T-helper 2 cell treated with Interferon-gamma antibody and Interleukin-4, amounts not matched to agents 5 μg/mL and 100 μg/mL, for 36 hours (primary cell): ENCODE data around the gene WDR47.

Source experiments
- DNase-seq: peaks from one replicate; pipeline ENCODE4 v3.0.0; 2021; ENCODE audit warnings: low spot score
- H3K27ac Mint-ChIP-seq: one replicate; pipeline ENCODE4 v1.8.0; 2021; ENCODE audit warnings: mild to moderate bottlenecking, mixed read lengths
- H3K27me3 Mint-ChIP-seq: one replicate; pipeline ENCODE4 v1.8.0; 2021; ENCODE audit warnings: low read depth, mixed read lengths
- H3K36me3 Mint-ChIP-seq: one replicate; pipeline ENCODE4 v1.8.0; 2021; ENCODE audit warnings: low read depth, mixed read lengths
- H3K4me1 Mint-ChIP-seq: one replicate; pipeline ENCODE4 v1.8.0; 2021; ENCODE audit warnings: low read depth, mixed read lengths
- H3K4me3 Mint-ChIP-seq: one replicate; pipeline ENCODE4 v1.8.0; 2022; ENCODE audit warnings: mild to moderate bottlenecking, moderate library complexity, mixed read lengths
- H3K9me3 Mint-ChIP-seq: one replicate; pipeline ENCODE4 v1.8.0; 2021; ENCODE audit warnings: mixed read lengths

The WDR47 gene

GRCh38 chr1:108963052-108963686 lies 78.7 kb downstream of the WDR47 start, which contains the start of gene CLCC1:
TSS of gene CLCC1 (minus strand) at chr1:108963484. CDS start at chr1:108950437, 13,047 bp downstream.
- Mint-ChIP-seq H3K4me1 (peaks cover 18% of the 10 kb centered on the region), H3K36me3 (peaks cover 16% of the 10 kb centered on the region), H3K4me3 (peak within 1 kb of the TSS; percentile 73), H3K27ac (peak within 1 kb of the TSS; percentile 97), H3K27me3 (no peaks in the 10 kb centered on the region), H3K9me3 (no peaks in the 10 kb centered on the region)
- peak; percentile 91 for DNase-seq

GRCh38 chr1:108962681-108963051 lies 79.2 kb downstream of the WDR47 start:
- Mint-ChIP-seq H3K9me3 (no peaks in the 10 kb centered on the region), H3K4me3 (peak overlapping the region; percentile 73), H3K27me3 (peaks cover 2% of the 10 kb centered on the region), H3K36me3 (peaks cover 17% of the 10 kb centered on the region), H3K4me1 (peaks cover 21% of the 10 kb centered on the region), H3K27ac (peak overlapping the region; percentile 97)
- peak; percentile 28 for DNase-seq

- peaks cover 28% of the 10 kb centered on the region for H3K4me1 Mint-ChIP-seq
- H3K27me3 Mint-ChIP-seq: peaks cover 2% of the 10 kb centered on the region
- H3K4me3 Mint-ChIP-seq: peak overlapping the region; percentile 73
- H3K36me3 Mint-ChIP-seq: peaks cover 19% of the 10 kb centered on the region
- H3K9me3 Mint-ChIP-seq: no peaks in the 10 kb centered on the region
- H3K27ac Mint-ChIP-seq: peak overlapping the region; percentile 97
- no peak for DNase-seq
Observed at GRCh38 chr1:108961752-108962486, 80.0 kb downstream of the WDR47 start.

- Mint-ChIP-seq H3K4me3 (no peak overlapping the region), H3K4me1 (peaks cover 33% of the 10 kb centered on the region), H3K9me3 (no peaks in the 10 kb centered on the region), H3K27ac (no peak overlapping the region), H3K27me3 (peaks cover 2% of the 10 kb centered on the region), H3K36me3 (peaks cover 20% of the 10 kb centered on the region)
- no peak for DNase-seq
Observed at GRCh38 chr1:108961198-108961597, 80.7 kb downstream of the WDR47 start.

- Mint-ChIP-seq H3K4me3 (no peak overlapping the region), H3K27me3 (peaks cover 2% of the 10 kb centered on the region), H3K36me3 (peaks cover 25% of the 10 kb centered on the region), H3K4me1 (peaks cover 38% of the 10 kb centered on the region), H3K9me3 (peaks cover 3% of the 10 kb centered on the region), H3K27ac (no peak overlapping the region)
- DNase-seq: no peak
Observed at GRCh38 chr1:108960719-108961118, 81.2 kb downstream of the WDR47 start.

- peaks cover 44% of the 10 kb centered on the region for H3K4me1 Mint-ChIP-seq
- peaks cover 2% of the 10 kb centered on the region for H3K27me3 Mint-ChIP-seq
- H3K9me3 Mint-ChIP-seq: peaks cover 9% of the 10 kb centered on the region
- no peak overlapping the region for H3K4me3 Mint-ChIP-seq
- H3K36me3 Mint-ChIP-seq: peaks cover 40% of the 10 kb centered on the region
- H3K27ac Mint-ChIP-seq: no peak overlapping the region
- no peak for DNase-seq
Observed at GRCh38 chr1:108957888-108958287, 84.0 kb downstream of the WDR47 start.

GRCh38 chr1:108955881-108956280 lies 86.0 kb downstream of the WDR47 start:
- Mint-ChIP-seq H3K27ac (peak overlapping the region; percentile 90), H3K4me1 (peaks cover 40% of the 10 kb centered on the region), H3K9me3 (peaks cover 9% of the 10 kb centered on the region), H3K4me3 (no peak overlapping the region), H3K27me3 (peaks cover 2% of the 10 kb centered on the region), H3K36me3 (peaks cover 39% of the 10 kb centered on the region)
- DNase-seq: no peak

GRCh38 chr1:108955111-108955510 lies 86.8 kb downstream of the WDR47 start:
- Mint-ChIP-seq H3K27ac (peak overlapping the region; percentile 9), H3K27me3 (peaks cover 2% of the 10 kb centered on the region), H3K4me3 (no peak overlapping the region), H3K36me3 (peaks cover 34% of the 10 kb centered on the region), H3K9me3 (peaks cover 9% of the 10 kb centered on the region), H3K4me1 (peaks cover 35% of the 10 kb centered on the region)
- DNase-seq: no peak

- Mint-ChIP-seq H3K27ac (no peak overlapping the region), H3K4me3 (no peak overlapping the region), H3K4me1 (peaks cover 37% of the 10 kb centered on the region), H3K9me3 (peaks cover 9% of the 10 kb centered on the region), H3K27me3 (peaks cover 2% of the 10 kb centered on the region), H3K36me3 (peaks cover 34% of the 10 kb centered on the region)
- DNase-seq: no peak
Observed at GRCh38 chr1:108953452-108953851, 88.5 kb downstream of the WDR47 start.

GRCh38 chr1:108951242-108951641 lies 90.7 kb downstream of the WDR47 start:
- Mint-ChIP-seq H3K27me3 (no peaks in the 10 kb centered on the region), H3K36me3 (peaks cover 31% of the 10 kb centered on the region), H3K4me1 (peaks cover 24% of the 10 kb centered on the region), H3K27ac (no peak overlapping the region), H3K9me3 (peaks cover 9% of the 10 kb centered on the region), H3K4me3 (no peak overlapping the region)
- no peak for DNase-seq

GRCh38 chr1:108949044-108949443 lies 92.9 kb downstream of the WDR47 start:
- H3K27me3 Mint-ChIP-seq: no peaks in the 10 kb centered on the region
- no peak for DNase-seq
- no peak overlapping the region for H3K27ac Mint-ChIP-seq
- H3K36me3 Mint-ChIP-seq: peaks cover 21% of the 10 kb centered on the region
- no peaks in the 10 kb centered on the region for H3K9me3 Mint-ChIP-seq
- peaks cover 12% of the 10 kb centered on the region for H3K4me1 Mint-ChIP-seq
- no peak overlapping the region for H3K4me3 Mint-ChIP-seq

GRCh38 chr1:108947871-108948525 lies 93.9 kb downstream of the WDR47 start:
- Mint-ChIP-seq H3K9me3 (no peaks in the 10 kb centered on the region), H3K27ac (no peak overlapping the region)
- DNase-seq: no peak

GRCh38 chr1:108936170-108936569 lies 105.7 kb downstream of the WDR47 start:
- H3K9me3 Mint-ChIP-seq: no peaks in the 10 kb centered on the region
- no peak for DNase-seq
- no peaks in the 10 kb centered on the region for H3K27me3 Mint-ChIP-seq
- no peaks in the 10 kb centered on the region for H3K4me1 Mint-ChIP-seq
- H3K27ac Mint-ChIP-seq: no peak overlapping the region
- H3K4me3 Mint-ChIP-seq: no peak overlapping the region
- peaks cover 46% of the 10 kb centered on the region for H3K36me3 Mint-ChIP-seq

More at GRCh38 chr1:108947871-108948525, 93.9 kb downstream of the WDR47 start:
- no peaks in the 10 kb centered on the region for H3K27me3 Mint-ChIP-seq
- H3K4me3 Mint-ChIP-seq: no peak overlapping the region
- H3K4me1 Mint-ChIP-seq: peaks cover 7% of the 10 kb centered on the region
- H3K36me3 Mint-ChIP-seq: peaks cover 25% of the 10 kb centered on the region

GRCh38 chr1:108933944-108934343 lies 108.0 kb downstream of the WDR47 start:
- Mint-ChIP-seq H3K36me3 (peaks cover 42% of the 10 kb centered on the region), H3K27ac (no peak overlapping the region), H3K9me3 (no peaks in the 10 kb centered on the region), H3K27me3 (no peaks in the 10 kb centered on the region), H3K4me3 (no peak overlapping the region), H3K4me1 (no peaks in the 10 kb centered on the region)
- no peak for DNase-seq
